Measurements from ENCODE around the gene COMMD1.

- TF ChIP-seq, protein P1, sequence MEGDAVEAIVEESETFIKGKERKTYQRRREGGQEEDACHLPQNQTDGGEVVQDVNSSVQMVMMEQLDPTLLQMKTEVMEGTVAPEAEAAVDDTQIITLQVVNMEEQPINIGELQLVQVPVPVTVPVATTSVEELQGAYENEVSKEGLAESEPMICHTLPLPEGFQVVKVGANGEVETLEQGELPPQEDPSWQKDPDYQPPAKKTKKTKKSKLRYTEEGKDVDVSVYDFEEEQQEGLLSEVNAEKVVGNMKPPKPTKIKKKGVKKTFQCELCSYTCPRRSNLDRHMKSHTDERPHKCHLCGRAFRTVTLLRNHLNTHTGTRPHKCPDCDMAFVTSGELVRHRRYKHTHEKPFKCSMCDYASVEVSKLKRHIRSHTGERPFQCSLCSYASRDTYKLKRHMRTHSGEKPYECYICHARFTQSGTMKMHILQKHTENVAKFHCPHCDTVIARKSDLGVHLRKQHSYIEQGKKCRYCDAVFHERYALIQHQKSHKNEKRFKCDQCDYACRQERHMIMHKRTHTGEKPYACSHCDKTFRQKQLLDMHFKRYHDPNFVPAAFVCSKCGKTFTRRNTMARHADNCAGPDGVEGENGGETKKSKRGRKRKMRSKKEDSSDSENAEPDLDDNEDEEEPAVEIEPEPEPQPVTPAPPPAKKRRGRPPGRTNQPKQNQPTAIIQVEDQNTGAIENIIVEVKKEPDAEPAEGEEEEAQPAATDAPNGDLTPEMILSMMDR (optimal IDR thresholded peaks at IDR 0.05 in 1 of 3, IDR thresholded peaks at IDR 0.05 in 1 of 3, conservative IDR thresholded peaks at IDR 0.05 in 1 of 3; ENCODE audit: extremely low read depth in 1 of 3, insufficient read depth in 2 of 3, low read length in 3 of 3), result no peak
- TF ChIP-seq EZH2 (IDR thresholded peaks at IDR 0.05; ENCODE audit: low read length), result no peak
Observed at GRCh38 chr2:62036761-62037250, 131.3 kb downstream of the COMMD1 start.
